Dermis blood vessel endothelial cell (primary cell): ENCODE data around the gene MLLT3. TPM values are rescaled to one million over a fixed set of nuclear protein-coding genes. Genes with fewer than 3 reads are reported as not detected.

ENCODE experiments used
- DNase-seq: peaks from one replicate; pipeline ENCODE4 v3.0.0; 2010
- total RNA-seq: library from RNA; depleted of rRNA; stranded (reverse); fragments of >200 nt; gene quantifications from 2 replicates; pipeline ENCODE4 v1.2.3, GENCODE V29; 2014

Gene MLLT3
- total RNA-seq, 1 donor from 2014 or later = 7.3 TPM

- DNase-seq = no peak
These were observed 148.7 kb downstream of the MLLT3 start for GRCh38 chr9:20473515-20474013.

- DNase-seq = no peak
These were observed 149.8 kb downstream of the MLLT3 start for GRCh38 chr9:20472342-20473045.

GRCh38 chr9:20466328-20467008, 155.8 kb downstream of the MLLT3 start:
- no peak for DNase-seq

- no peak for DNase-seq
These were observed 158.1 kb downstream of the MLLT3 start for GRCh38 chr9:20464242-20464641.

- DNase-seq = no peak
These were observed 158.5 kb downstream of the MLLT3 start for GRCh38 chr9:20463823-20464222.

- no peak for DNase-seq
These were observed 159.9 kb downstream of the MLLT3 start for GRCh38 chr9:20462410-20462809.

- DNase-seq = no peak
These were observed 175.0 kb downstream of the MLLT3 start for GRCh38 chr9:20447291-20447690.

GRCh38 chr9:20446248-20446647, 176.1 kb downstream of the MLLT3 start:
- DNase-seq = no peak

GRCh38 chr9:20442461-20443319, 179.6 kb downstream of the MLLT3 start:
- no peak for DNase-seq

GRCh38 chr9:20441711-20442423, 180.4 kb downstream of the MLLT3 start:
- DNase-seq = no peak

GRCh38 chr9:20441166-20441565, 181.1 kb downstream of the MLLT3 start:
- no peak for DNase-seq

GRCh38 chr9:20437476-20437875, 184.8 kb downstream of the MLLT3 start:
- DNase-seq = no peak

- DNase-seq = no peak
These were observed 185.7 kb downstream of the MLLT3 start for GRCh38 chr9:20436476-20437195.

- no peak for DNase-seq
These were observed 193.3 kb downstream of the MLLT3 start for GRCh38 chr9:20428976-20429375.

- no peak for DNase-seq
These were observed 194.9 kb downstream of the MLLT3 start for GRCh38 chr9:20427359-20427758.

GRCh38 chr9:20426019-20426418, 196.3 kb downstream of the MLLT3 start:
- DNase-seq = no peak

GRCh38 chr9:20419533-20419932, 202.8 kb downstream of the MLLT3 start:
- no peak for DNase-seq

GRCh38 chr9:20418485-20418884, 203.8 kb downstream of the MLLT3 start:
- no peak for DNase-seq

GRCh38 chr9:20417373-20418080, 204.8 kb downstream of the MLLT3 start:
- DNase-seq = no peak

GRCh38 chr9:20414150-20414549, 208.1 kb downstream of the MLLT3 start:
- DNase-seq = no peak
